ENCODE measurements around the gene LRRC49.

- no peak for TF ChIP-seq POLR2A (IDR thresholded peaks at IDR 0.05)
- TF ChIP-seq, protein P1, sequence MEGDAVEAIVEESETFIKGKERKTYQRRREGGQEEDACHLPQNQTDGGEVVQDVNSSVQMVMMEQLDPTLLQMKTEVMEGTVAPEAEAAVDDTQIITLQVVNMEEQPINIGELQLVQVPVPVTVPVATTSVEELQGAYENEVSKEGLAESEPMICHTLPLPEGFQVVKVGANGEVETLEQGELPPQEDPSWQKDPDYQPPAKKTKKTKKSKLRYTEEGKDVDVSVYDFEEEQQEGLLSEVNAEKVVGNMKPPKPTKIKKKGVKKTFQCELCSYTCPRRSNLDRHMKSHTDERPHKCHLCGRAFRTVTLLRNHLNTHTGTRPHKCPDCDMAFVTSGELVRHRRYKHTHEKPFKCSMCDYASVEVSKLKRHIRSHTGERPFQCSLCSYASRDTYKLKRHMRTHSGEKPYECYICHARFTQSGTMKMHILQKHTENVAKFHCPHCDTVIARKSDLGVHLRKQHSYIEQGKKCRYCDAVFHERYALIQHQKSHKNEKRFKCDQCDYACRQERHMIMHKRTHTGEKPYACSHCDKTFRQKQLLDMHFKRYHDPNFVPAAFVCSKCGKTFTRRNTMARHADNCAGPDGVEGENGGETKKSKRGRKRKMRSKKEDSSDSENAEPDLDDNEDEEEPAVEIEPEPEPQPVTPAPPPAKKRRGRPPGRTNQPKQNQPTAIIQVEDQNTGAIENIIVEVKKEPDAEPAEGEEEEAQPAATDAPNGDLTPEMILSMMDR (IDR thresholded peaks at IDR 0.05) = no peak
Measured at GRCh38 chr15:70856884-70857561, 35.6 kb upstream of the LRRC49 start.
